ENCODE results near the gene PTGFRN.
"Not testable (repeated sequence)": the region's sequence is repeated elsewhere in the genome, so short reads cannot be mapped to it uniquely, and the experiment has no call there.

PTGFRN gene

DNA sequence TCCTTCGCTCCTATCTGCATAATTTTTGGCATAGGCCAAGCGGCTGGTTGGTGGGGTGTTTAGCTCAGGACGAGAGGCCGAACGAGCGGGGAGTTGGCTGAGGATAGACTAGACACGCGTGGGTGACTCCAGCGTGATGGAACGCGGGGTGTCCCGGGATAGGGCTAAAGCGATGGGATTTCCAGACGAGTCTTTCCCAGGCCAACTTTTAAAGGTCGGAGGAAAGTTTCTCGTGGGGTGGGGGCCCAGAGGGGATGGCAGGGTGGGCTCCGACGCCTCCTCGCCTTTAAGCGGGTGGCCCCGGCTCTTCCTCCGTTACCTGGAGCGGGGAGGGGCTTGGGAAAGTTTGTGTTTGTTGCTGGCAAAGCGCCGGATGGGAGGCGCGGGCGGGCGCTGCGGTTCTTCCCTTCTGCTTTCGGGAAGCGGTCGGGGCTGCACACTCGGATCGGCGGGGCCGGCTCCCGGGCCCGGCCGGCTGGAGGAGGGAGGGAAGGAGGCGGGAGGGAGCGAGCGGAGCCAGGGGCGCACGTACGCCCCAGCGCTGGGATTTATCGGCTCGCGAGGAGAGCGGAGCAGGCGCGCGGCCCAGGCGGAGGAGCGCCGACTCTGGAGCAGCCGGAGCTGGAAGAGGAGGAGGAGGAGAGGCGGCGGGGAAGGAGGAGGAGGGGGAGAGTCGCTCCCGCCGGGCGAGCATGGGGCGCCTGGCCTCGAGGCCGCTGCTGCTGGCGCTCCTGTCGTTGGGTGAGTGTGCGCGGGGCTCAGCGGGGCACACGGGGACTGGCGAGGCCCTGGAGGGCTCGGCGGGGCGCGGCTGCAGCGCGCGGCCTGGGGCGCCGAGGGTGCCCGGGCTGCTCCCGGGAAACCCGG lies at the start of gene PTGFRN:
Gene PTGFRN, plus strand, starts transcription at position 405 of the 867 bp plus-strand sequence. Its CDS starts 288 bp downstream, at position 693.
- peak; percentile 89 for DNase-seq

DNA sequence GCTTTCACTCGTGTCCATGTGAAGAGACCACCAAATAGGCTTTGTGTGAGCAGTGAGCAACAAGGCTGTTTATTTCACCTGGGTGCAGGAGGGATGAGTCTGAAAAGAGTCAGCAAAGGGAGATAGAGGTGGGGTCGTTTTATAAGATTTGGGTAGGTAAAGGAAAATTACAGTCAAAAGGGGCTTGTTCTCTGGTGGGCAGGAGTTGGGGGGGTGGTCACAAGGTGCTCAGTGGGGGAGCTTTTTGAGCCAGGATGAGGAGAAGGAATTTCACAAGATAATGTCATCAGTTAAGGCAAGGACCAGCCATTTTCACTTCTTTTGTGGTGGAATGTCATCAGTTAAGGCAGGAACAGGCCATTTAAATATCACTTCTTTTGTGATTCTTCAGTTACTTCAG lies 49.5 kb upstream of the PTGFRN start:
- not testable (repeated sequence) for DNase-seq

DNA sequence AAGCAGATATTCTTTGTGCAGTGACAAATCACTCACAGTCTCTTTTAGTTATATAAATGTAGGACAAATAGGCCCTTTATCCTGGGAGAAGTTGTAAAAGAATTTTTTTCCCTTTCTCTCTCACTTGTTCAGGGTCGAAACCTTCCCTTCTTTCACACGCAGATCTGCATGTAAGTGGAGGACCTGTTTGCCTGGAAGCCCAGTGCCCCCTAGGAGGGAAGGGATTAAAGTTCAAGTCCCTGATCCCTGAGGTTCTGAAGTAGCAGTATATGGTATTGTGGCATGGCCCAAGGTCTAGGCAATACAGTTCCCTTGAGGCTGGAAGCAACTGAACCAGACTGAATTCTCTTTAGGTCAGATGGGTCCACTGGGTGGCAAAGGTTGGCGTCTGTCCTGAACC lies 48.6 kb upstream of the PTGFRN start:
- DNase-seq: no peak

DNA sequence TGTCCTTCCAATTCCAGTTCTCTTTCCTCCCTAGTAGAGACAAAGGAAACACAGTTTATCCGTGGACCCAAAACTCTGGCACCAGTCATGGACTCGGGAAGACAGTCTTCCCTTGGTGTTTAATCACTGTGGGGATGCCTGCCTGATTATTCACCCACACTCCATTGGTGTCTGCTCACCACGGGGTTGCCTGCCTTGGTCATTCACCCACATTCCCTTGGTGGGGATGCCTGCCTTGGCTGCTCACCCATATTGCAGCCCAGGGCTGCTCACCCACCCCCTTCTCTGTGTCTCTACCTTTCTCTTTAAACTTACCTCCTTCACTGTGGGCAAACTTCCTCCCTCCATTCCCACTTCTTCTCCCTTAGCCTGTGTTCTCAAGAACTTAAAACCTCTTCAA lies 46.7 kb upstream of the PTGFRN start:
- DNase-seq: not testable (repeated sequence)

DNA sequence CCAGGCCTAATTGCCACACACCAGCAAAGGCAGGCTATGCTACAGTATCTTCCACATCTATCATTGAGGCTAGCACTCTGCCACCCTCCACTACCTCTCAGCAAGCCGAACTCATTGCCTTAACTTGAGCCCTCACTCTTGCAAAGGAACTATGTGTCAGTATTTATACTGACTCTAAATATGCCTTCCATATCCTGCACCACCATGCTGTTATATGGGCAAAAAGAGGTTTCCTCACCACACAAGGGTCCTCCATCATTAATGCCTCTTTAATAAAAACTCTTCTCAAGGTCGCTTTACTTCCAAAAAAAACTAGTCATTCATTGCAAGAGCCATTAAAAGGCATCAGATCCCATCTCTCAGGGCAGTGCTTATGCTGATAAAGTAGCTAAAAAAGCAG lies 43.2 kb upstream of the PTGFRN start:
- DNase-seq: not testable (repeated sequence)

DNA sequence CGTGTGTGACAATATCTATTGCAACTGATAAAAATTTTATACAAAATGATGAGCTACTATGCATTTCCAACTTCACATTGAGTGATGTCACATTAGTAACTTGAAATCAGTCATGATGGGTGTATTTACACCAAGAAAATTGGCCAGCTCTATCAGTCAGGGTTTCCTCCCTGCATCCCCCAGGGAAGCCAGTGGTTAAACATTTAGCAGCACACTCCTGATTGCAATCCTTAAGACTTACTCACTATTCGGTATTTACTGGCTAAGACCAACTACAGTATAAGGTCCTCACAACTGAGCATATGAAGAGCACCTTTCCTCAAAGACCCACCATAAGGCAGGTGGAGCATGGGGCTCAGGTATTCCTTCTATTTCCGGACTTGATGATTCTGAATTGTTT lies 41.3 kb upstream of the PTGFRN start:
- DNase-seq: no peak

DNA sequence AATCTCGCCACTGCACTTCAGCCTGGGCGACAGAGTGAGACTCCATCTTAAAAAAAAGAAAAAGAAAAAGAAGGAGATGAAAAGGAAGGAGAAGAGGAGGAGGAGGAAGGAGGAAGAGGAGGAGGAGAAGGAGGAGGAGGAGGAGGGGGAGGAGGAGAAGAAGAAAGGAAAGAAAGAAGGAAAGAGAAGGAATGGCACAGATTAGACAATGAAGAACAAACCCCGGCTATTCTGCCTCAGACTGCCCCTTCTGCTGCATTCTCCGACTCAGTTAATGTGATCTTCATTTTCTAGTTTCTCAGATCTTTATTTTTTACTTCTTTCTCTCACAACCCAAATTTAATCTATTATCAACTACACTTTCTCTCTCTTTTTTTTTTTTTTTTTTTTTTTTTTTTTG lies 40.1 kb upstream of the PTGFRN start:
- DNase-seq: no peak

DNA sequence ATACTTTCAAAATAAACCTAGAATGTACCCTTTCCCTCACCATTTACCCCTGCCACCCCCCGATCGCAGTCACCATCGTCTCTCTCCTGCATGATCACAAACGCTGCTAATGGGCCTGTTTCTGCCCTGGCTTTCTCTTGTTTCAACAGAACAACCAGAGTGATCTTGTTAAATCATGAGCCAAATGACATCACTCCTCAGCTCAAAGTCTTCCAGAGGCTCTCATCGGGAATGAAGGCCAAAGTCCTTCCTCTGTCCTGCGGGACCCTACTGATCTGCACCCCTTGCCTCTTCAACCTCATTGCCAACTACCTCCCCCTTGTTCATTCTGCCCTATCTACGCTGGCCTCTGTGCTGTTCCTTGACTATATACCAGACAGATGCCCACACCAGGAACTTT lies 39.4 kb upstream of the PTGFRN start:
- no peak for DNase-seq

DNA sequence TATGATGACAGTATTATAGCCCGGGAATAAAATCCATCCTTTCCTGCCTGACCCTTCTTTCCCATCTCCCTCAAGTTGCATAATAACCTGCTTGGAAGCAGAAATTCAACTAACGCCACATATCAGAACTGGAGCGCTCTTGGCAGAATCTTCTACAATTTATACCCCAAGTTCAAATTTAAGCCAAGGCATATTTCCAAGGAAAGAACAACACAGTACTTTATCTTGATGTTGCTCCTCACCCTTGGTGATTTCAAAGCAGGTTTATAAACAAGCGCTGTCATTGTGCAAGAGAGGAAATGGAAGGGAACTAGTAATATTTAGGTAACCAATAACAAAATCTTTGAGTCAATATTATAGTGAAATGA lies 38.0 kb upstream of the PTGFRN start:
- DNase-seq: no peak

DNA sequence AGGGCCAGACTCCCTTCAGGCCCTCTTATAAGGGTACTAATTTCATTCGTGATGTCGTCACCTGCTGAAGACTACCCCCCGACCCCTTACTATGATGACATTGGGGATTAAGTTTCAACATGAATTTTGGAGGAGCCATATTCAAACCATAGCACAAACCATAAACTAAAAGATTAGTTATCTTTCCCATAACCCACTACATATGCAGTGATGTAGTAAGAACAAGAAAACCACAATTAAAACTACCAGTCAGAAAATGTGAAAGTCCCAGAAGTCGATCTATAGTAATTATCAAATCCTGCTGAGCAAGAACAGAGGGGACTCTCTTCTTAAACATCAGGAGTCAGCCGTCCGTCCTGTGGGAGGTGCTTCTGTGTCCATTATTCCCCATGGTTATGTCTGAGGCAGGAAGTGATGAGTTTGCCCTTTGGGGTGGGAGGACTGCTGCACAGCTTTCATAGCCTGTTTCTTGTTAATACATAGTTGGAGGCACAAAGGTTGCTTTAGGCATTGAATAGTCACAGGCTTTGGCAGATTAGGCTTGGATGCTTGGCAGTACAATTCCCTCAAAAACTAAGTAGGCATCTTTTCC lies 35.9 kb upstream of the PTGFRN start:
- DNase-seq: no peak

DNA sequence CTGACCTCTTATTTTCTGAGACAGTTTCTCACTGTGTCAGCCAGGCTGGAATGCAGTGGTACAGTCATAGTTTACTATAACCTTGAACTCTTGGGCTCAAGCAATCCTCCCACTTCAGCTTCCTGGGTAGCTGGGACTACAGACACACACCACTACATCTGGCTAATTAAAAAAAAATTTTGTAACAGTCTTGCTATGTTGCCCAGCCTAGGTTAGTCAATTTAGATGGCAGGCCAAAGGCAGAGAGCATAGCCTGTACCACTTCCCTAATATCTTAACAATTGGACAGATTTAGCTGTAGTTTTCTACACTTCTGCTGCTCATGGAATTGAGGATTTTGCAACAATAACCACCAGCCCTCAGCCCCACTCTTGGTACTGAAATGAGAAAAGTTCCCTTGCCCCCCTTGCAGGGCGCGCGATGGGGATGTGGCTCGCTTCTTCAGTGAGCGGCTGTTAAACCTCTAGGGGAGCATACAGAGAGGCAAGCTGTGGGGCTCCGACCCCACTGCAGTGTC lies 34.9 kb upstream of the PTGFRN start:
- no peak for DNase-seq

DNA sequence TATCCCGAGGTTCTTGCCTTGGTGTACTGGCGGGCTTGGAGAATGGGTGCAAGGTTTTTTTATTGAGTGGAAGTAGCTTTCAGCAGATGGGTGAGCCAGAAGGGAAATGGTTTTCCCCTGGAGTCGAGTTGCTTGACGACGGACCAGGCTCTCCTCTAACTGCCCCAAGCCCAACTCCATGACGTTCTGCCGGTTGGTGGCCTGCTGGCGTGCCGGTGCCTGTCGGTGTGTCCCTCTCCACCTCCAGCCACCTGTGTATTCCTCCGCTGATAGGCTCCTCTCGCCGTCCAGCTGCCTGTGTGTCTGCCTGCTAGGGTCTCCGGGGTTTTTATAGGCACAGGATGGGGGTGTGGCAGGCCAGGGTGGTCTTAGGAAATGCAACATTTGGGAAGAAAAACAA lies 34.3 kb upstream of the PTGFRN start:
- DNase-seq: no peak

DNA sequence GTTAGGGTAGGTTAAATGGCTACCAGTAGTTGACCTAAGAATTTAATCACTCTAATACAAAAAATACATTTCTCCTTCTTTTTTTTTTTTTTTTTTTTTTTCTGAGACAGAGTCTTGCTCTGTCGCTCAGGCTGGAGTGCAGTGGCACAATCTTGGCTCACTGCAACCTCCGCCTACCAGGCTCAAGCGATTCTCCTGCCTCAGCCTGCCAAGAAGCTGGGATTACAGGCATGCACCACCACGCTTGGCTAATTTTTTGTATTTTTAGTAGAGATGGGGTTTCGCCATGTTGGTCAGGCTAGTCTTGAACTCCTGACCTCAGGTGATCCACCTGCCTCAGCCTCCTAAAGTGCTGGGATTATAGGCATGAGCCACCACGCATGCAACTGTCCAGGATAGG lies 33.8 kb upstream of the PTGFRN start:
- not testable (repeated sequence) for DNase-seq

DNA sequence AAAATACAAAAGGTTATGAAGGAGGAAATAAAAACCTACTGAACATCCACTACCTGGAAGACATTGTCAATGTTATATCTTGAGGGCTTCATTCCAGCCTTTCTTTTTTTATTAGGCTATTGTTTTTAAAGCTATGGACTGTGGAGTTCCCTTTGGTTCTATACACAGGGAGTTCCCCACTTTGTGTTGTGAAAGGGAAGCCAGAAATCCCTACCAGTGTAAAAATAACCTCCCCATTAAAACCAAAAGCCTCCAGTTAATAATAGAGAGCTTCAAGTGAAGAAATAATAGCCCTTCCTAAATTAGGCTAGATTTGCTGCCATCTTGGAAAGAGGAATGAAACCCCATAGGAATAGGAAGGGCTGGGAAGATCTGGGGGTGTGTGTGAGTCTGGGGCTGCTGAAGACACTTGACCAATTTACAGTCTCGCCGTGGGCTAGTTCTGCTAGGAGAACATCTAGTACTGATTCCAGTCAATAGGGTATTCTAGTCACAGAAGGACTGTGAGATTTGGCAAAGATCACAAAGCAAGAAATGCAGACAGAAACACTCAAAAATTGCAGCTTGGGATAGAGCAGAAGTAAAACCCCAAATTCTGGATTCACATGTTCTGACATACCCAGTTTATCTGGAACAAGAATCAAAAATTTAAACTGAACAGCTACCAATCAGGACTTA lies 32.4 kb upstream of the PTGFRN start:
- no peak for DNase-seq

DNA sequence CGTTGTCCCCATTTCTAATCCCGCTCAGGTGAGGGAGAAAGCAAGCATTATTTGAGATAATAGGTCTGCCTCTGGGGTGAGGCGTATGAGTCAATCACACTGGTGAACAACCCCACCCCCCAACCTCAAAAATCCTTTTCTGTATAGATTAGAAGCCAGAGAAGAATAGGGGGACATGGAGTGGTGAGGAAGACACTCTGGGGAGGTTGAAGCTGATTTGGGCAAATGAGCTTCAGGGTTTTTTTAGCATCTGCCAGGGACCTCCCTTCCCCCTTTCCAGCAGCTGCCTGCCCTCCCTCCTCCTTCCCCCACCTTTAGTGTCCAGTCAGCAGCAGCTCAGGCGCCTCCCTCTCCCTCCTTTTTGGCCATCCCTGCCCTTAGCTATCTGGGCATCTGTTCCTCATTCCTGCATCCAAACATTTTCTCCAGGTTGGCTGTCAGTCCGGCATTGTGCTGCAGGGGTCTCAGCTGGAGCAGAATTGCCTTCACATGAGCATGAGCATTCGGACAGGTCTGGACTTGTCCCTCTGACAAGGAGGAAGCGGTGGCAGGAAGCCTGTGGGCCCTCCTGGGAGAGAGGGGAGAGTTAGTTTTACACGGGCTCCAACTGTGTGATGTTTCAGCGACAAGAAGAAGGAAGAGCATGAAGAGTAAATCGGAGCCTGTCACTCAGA lies 30.8 kb upstream of the PTGFRN start:
- peak; percentile 98 for DNase-seq

DNA sequence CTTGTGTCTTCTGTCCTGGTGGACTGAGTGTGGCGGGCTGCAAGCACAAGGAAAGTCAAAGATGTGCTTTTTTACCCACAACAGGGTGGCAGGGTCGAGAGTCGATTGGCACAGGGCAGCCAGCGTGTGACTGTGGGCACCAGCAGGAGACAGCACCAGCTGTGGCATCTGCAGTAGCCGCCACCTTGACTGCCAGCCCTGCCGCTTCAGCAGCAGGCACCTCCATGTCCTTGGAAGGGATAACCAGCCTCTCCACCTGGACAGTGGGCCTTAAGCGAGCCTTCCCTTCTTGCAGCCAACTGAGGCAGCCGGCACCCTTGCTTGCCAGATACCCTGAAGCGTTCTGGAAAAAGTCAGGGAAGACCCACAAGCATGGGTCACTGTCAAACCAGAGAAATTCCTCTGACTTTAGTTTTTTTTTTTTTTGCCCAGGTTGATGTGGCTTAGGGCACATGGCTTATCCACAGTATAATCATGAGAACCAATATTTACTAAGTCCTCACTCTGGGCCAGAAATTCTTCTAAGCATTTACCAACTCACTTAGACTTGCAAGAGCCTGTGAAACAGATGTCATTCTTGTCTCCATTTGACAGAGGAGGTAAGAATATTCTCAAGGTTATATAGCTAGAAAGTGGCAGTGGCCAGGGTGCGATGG lies 30.1 kb upstream of the PTGFRN start:
- no peak for DNase-seq

DNA sequence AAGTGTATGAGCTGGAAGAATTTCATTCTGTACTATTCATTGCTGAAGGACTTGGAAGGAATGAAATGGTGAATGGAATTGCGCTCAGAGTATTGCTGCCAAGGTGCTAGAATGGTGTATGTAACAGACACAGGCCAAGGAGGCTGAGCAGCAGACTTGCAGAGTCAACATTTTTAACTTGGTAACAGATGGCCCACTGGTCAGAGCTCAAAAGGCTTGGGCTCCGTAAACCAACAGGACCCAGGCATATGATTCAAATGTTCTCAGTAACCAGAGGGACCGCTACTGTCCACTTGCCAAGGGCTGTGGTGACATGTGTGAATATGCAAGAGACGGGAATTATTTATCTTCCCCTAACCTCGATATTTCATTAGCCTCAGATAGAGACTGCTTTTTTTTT lies 28.8 kb upstream of the PTGFRN start:
- no peak for DNase-seq

DNA sequence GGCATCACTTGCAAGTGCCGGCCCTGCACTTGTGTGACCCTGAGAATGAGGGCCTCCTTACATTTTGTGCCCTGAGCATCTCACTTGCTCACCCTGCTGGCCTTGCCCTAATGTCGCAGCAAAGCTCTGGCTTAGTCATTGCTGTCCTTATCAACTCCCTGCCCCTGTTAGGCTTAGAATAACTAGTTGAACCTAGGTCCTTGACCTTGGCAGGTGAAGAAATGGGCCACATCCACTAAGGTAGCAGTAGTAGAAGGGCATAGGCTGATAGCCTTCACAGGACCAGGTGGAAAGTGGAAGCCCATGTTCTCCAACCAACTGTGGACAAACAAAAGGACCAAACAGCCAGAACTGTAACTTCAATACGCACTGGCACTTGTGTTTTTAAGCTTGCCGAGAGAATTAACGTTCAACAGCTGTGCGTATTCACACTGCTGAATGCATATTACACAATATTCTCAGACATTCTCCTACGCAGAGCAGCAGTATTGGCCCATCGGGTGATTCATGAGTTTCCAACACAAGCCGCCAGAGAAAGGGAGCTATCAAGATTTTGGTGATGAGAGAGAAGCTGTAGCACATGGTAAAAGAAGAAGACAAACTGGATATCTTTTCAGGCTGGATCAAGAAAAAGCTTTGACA lies 27.7 kb upstream of the PTGFRN start:
- peak; percentile 85 for DNase-seq

DNA sequence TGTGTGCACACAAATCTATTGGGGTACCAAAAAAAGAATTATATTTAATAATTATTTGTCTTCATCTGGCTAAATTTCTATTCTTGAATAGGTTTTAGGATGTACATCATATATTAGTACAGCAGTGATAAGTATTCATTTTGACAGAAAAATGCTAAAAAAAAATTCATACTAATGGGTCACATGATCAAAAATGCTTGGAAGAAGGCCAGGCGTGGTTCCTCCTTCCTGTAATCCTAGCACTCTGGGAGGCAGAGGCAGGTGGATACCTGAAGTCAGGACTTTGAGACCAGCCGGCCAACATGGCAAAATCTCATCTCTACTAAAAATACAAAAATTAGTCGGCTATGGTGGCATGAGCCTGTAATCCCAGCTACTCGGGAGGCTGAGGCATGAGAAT lies 26.9 kb upstream of the PTGFRN start:
- DNase-seq: no peak

DNA sequence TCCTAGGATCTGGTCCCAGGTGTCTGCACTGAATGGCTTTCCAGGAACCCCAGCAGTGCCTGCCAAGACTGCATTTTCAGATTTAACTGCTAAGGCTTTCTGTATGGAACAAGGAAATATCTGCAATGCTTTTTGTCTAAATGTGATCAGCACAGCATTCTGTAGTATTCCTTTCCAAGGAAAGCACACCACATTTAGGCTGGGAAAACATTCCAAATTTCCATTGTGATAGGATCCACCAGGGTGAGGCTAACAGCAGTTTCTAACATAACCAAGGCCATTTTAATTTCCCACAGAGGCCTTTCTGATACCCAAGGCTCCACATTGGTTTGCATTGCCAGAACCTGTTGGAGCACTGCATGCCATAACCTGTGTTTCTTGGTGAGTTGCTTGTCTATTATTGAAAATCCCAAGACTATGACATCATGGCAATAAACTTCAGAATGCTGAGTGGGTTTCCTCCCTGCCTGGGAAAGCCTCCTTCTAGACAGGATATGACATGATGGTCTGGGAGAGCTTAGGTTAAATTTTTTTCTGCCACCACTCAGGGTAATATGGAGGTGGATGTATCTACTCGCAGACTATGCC lies 23.3 kb upstream of the PTGFRN start:
- peak; percentile 87 for DNase-seq

DNA sequence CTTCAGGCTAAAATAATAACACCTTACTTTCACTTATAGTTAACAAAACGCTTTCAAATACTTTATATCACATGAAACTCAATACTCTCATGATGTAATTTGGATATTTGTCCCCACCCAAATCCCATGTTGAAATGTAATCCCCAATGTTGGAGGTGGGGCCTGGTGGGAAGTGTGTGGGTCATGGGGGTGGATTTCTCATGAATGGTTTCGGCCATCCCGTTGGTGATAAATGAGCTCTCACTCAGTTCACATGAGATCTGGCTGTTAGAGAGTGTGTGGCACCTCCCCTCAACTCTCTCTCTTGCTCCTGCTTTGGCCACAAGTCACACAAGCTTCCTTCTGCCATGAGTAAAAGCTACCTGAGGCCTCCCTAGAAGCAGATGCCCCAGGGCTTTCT lies 22.5 kb upstream of the PTGFRN start:
- no peak for DNase-seq

DNA sequence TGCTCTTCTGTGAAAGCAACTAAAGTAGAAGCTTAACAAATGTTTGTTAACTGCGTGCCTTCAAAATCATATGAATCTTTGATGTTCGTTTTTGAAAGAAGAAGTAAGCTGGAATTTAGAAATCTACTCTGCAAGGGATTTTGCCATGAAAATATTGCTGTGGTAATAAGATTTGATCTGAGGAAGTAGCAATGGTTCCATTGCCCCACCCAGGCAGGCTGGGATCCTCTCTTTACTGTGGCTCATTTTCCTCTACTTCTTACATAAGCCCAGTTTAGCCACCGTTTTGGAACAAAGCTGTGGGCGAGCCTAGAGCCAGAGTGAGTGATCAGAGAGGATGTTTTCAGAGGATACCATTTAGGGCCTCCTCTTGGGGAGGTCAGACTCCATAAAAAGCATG lies 20.3 kb upstream of the PTGFRN start:
- DNase-seq: no peak

Data from islet precursor cell (in vitro differentiated cells).